Activated T-cell treated with anti-CD3 and anti-CD28 coated beads for 48 hours (primary cell): ENCODE data around the gene RPS13.
"Not testable (repeated sequence)": the region's sequence is repeated elsewhere in the genome, so short reads cannot be mapped to it uniquely, and the experiment has no call there.

Experiments used
- DNase-seq: peaks from one replicate; pipeline ENCODE4 v3.0.0-alpha.2; 2020; ENCODE audit warnings: low read depth

The RPS13 gene

DNA sequence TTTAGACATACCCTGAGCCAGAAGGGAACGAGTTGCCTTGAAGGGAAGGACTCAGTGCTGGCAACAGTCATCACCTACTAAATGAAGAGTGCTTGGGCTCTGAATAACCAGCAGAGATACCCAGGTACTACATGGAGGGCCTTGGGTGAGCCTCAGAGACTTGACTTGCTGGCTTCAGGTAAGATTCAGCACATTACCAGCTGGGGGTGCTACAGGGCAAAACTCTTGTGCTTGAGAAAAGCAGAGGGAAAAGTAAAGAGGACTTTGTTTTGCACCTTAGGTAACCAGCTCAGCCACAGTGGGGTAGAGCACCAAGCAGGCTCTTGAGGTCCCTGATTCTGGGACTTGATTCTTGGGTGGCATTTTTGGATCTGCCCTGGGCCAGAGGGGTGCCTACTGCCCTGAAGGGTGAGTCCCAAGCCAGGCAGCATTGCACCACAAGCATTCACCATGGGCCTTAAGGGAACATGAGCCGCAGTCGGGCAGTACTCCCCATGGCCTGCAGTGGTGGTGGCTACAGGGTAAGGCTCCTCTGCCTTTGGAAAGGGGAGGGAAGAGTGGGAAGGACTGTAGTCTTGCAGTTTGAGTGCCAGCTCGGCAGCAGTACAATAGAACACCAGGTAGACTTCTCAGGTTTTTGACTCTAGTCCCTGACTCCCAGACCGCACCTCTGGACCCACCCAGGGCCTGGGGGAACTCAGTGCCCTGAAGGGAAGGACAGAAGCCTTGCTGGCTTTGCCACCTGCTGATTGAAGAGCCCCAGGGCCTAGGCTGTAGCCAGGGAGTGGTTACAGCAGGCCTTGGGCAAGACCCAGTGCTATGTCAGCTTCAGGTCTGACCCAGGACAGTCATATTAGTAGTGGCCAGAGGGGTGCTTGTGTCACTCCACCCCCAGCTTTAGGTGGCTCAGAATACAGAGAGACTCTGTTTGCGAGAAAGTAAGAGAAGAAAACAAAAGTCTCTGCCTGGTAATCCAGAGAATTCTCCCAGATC lies 40.5 kb downstream of the RPS13 start:
- no peak for DNase-seq

DNA sequence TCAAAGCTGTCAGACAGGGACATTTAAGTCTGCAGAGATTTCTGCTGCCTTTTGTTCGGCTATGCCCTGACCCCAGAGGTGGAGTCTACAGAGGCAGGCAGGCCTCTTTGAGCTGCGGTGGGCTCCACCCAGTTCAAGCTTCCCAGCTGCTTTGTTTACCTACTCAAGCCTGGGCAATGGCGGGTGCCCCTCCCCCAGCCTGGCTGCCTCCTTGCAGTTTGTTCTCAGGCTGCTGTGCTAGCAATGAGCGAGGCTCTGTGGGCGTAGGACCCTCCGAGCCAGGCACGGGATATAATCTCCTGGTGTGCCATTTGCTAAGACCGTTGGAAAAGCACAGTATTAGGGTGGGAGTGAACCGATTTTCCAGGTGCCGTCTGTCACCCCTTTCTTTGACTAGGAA lies 43.4 kb downstream of the RPS13 start:
- DNase-seq: not testable (repeated sequence)

DNA sequence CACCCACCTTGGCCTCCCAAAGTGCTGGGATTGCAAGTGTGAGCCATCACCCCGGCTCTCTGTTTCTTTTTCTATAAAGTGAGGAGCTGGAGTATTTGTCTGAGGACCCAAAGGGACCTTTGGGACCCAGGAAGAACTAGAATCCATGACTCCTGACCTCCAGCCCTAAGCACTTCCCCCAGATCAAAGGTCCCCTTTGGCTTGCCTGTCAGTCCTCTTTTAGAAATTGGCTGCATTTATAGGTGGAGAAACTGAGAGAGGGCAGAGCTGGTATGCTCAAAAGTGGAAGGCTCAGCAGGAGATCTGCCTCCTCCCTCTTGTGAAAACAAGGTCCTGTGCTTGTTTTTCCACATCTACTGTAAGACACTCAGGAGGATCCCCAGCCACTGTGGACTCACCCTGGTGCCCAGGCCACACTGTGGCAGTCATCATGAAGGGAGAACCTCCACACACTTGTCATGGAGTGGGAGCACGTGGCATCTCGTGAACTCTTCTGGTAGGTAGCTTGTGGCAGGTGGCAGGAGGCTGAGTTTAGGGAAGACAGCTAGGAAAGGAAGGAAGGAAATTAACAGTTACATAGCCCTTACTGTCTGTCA lies 50.9 kb downstream of the RPS13 start:
- no peak for DNase-seq

DNA sequence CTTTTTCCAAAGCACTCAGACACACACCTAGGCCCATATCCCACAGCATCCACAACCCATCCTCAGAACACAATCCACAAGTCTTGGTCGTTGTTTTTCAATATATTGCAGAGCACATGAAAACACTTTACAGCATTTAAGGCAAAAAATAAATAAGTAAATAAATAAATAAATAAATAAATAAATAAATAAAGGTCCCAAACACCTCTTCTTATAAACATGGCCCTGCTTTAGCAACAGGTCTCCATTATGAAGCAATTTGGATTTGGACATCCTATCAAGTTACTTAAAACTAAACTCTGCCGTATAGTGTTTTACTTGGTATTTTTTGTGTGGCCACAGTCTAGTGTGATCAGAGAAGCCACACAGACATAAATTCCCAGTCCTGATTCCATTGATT lies 52.5 kb downstream of the RPS13 start:
- no peak for DNase-seq
